ENCODE measurements around the gene RALGAPB. TPM values are rescaled to one million over a fixed set of nuclear protein-coding genes. Genes with fewer than 3 reads are reported as not detected.

RALGAPB gene
- polyA plus RNA-seq, 1 donor (not counting 4 experiments of a cell fraction or from before 2014, with no cell fraction given), result 23.8 TPM

DNA sequence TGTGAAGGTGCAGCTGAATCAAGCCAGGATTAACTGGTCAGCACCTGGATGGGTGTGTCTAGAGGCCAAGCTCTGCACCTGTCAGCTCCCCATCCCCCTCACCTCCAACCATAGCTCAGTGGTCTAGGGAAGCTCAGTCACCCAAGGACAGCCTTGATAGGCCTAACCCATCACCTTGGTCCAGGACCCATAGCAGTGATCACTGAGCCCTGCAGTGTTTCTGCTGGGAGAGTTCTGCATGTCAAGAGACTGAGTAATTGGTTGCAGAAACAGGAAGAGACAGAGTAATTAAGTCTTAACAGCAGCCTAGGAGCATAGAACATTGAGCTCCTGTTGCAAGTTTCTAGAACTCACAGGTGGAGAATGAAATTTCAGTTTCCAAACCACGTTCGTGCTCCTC lies 18.7 kb upstream of the RALGAPB start:
- Histone ChIP-seq H3K27me3 (ENCODE audit: control insufficient read depth, extremely low read depth, insufficient read depth, low read length) (no peaks in the 10 kb centered on the region), H3K4me2 (ENCODE audit: control insufficient read depth, extremely low read depth, insufficient read depth, low read depth, low read length) (no peak overlapping the region), H3K36me3 (ENCODE audit: control insufficient read depth in 2 of 2, extremely low read depth in 1 of 2, insufficient read depth in 2 of 2, low read length in 2 of 2) (peaks cover 10 to 16% of the 10 kb centered on the region in 2 experiments), H3K9me3 (ENCODE audit: control insufficient read depth, low read depth, low read length) (no peaks in the 10 kb centered on the region), H2AFZ (ENCODE audit: control insufficient read depth, low read length) (no peak overlapping the region), H4K20me1 (ENCODE audit: control insufficient read depth, extremely low read depth, insufficient read depth, low read length) (no peaks in the 10 kb centered on the region), H3K79me2 (ENCODE audit: control insufficient read depth, insufficient read depth, low read length) (no peaks in the 10 kb centered on the region), H3K9me1 (ENCODE audit: control insufficient read depth, extremely low read depth, insufficient read depth, low read length) (no peaks in the 10 kb centered on the region), H3K9ac (ENCODE audit: control insufficient read depth, extremely low read depth, insufficient read depth, low read length) (no peak overlapping the region), H3K4me3 (ENCODE audit: control insufficient read depth in 2 of 3, extremely low read depth in 1 of 3, insufficient read depth in 2 of 3, low read depth in 1 of 3, low read length in 3 of 3) (no peak overlapping the region), H3K4me1 (ENCODE audit: control insufficient read depth, extremely low read depth, insufficient read depth, low read length) (peaks cover 13% of the 10 kb centered on the region), H3K27ac (ENCODE audit: control insufficient read depth, insufficient read depth, low read length) (no peak overlapping the region)
- dilution Hi-C loops (cut with MboI; ENCODE audit: extremely low pct_ligation_motif_present, low sequenced_read_pairs), result no loop called here
- no peak for DNase-seq (ENCODE audit: low read depth, low spot score)
- FAIRE-seq, result no peak
- TF ChIP-seq EZH2 (IDR thresholded peaks at IDR 0.05; ENCODE audit: low read length), result no peak
- TF ChIP-seq, protein P1, sequence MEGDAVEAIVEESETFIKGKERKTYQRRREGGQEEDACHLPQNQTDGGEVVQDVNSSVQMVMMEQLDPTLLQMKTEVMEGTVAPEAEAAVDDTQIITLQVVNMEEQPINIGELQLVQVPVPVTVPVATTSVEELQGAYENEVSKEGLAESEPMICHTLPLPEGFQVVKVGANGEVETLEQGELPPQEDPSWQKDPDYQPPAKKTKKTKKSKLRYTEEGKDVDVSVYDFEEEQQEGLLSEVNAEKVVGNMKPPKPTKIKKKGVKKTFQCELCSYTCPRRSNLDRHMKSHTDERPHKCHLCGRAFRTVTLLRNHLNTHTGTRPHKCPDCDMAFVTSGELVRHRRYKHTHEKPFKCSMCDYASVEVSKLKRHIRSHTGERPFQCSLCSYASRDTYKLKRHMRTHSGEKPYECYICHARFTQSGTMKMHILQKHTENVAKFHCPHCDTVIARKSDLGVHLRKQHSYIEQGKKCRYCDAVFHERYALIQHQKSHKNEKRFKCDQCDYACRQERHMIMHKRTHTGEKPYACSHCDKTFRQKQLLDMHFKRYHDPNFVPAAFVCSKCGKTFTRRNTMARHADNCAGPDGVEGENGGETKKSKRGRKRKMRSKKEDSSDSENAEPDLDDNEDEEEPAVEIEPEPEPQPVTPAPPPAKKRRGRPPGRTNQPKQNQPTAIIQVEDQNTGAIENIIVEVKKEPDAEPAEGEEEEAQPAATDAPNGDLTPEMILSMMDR (optimal IDR thresholded peaks at IDR 0.05 in 1 of 3, IDR thresholded peaks at IDR 0.05 in 1 of 3, conservative IDR thresholded peaks at IDR 0.05 in 1 of 3; ENCODE audit: extremely low read depth in 1 of 3, insufficient read depth in 2 of 3, low read length in 3 of 3), result no peak

DNA sequence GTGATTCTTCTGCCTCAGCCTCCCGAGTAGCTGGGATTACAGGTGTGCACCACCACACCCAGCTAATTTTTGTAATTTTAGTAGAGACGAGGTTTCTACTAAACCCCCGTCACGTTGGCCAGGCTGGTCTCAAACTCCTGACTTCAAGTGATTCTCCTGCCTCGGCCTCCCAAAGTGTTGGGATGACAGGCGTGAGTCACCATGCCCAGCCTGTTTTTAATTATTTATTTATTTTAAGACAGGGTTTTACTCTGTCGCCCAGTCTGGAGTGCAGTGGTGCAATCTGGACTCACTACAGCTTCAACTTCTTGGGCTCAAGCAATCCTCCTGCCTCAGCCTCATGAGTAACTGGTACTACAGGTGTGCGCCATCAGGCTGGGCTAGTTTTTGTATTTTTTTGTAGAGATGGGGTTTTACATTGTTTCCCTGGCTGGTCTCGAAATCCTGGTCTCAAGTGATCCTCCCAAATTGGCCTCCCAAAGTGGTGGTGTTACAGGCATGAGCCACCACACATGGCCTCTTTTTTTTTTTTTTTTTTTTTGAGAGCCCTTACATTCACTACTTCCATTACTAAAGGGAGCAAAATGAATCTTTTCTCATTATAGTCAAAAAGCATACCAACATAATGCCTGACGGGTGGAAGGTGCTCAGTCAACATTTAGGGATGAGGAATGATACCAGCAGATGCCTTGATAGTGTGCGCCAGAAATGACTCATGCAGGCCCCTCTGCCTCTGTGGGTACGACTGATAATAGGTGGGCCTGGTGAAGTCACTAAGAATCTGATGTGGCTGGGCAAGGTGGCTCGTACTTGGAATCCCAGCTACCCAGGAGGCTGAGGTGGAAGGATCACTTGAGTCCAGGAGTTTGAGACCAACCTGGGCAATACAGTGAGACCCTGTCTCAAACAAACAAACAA lies 17.8 kb upstream of the RALGAPB start:
- Histone ChIP-seq H3K9me1 (ENCODE audit: control insufficient read depth, extremely low read depth, insufficient read depth, low read length) (no peaks in the 10 kb centered on the region), H3K27me3 (ENCODE audit: control insufficient read depth, extremely low read depth, insufficient read depth, low read length) (no peaks in the 10 kb centered on the region), H3K4me1 (ENCODE audit: control insufficient read depth, extremely low read depth, insufficient read depth, low read length) (peaks cover 13% of the 10 kb centered on the region), H3K36me3 (ENCODE audit: control insufficient read depth in 2 of 2, extremely low read depth in 1 of 2, insufficient read depth in 2 of 2, low read length in 2 of 2) (peaks cover 8 to 10% of the 10 kb centered on the region in 2 experiments), H3K27ac (ENCODE audit: control insufficient read depth, insufficient read depth, low read length) (no peak overlapping the region), H3K4me3 (ENCODE audit: control insufficient read depth in 2 of 3, extremely low read depth in 1 of 3, insufficient read depth in 2 of 3, low read depth in 1 of 3, low read length in 3 of 3) (no peak overlapping the region), H2AFZ (ENCODE audit: control insufficient read depth, low read length) (no peak overlapping the region), H3K79me2 (ENCODE audit: control insufficient read depth, insufficient read depth, low read length) (no peaks in the 10 kb centered on the region), H3K4me2 (ENCODE audit: control insufficient read depth, extremely low read depth, insufficient read depth, low read depth, low read length) (no peak overlapping the region), H4K20me1 (ENCODE audit: control insufficient read depth, extremely low read depth, insufficient read depth, low read length) (no peaks in the 10 kb centered on the region), H3K9ac (ENCODE audit: control insufficient read depth, extremely low read depth, insufficient read depth, low read length) (no peak overlapping the region), H3K9me3 (ENCODE audit: control insufficient read depth, low read depth, low read length) (no peaks in the 10 kb centered on the region)
- TF ChIP-seq EZH2 (IDR thresholded peaks at IDR 0.05; ENCODE audit: low read length), result no peak
- TF ChIP-seq, protein P1 (optimal IDR thresholded peaks at IDR 0.05 in 1 of 3, IDR thresholded peaks at IDR 0.05 in 1 of 3, conservative IDR thresholded peaks at IDR 0.05 in 1 of 3; ENCODE audit: extremely low read depth in 1 of 3, insufficient read depth in 2 of 3, low read length in 3 of 3), result no peak
- FAIRE-seq (no peak), DNase-seq (ENCODE audit: low read depth, low spot score) (no peak)
- dilution Hi-C loops (cut with MboI; ENCODE audit: extremely low pct_ligation_motif_present, low sequenced_read_pairs), result no loop called here

Data from keratinocyte (primary cell).